H9 (cell line): ENCODE data around the gene CHRDL1. TPM values are rescaled to one million over a fixed set of nuclear protein-coding genes. Genes with fewer than 3 reads are reported as not detected.

Experiments
- DNase-seq: peaks from one replicate; pipeline ENCODE4 v3.0.0-alpha.2; 2017
- H2AFZ ChIP-seq: one replicate; pipeline ENCODE4 v1.6.1; 2013; ENCODE audit warnings: mild to moderate bottlenecking, low read length, control low read depth, moderate library complexity
- H2AK5ac ChIP-seq: 2 replicates; pipeline ENCODE4 v1.6.1; 2013; ENCODE audit warnings: low read length, control low read depth, mixed read lengths; ENCODE audit not compliant: insufficient read length
- H2BK120ac ChIP-seq: one replicate; pipeline ENCODE4 v1.6.1; 2013; ENCODE audit warnings: low read depth, mild to moderate bottlenecking, low read length, control low read depth, inconsistent platforms; ENCODE audit not compliant: poor library complexity, severe bottlenecking
- H2BK12ac ChIP-seq: 2 replicates; pipeline ENCODE4 v1.6.1; 2013; ENCODE audit warnings: low read length, control low read depth, mixed read lengths, low read depth; ENCODE audit not compliant: insufficient read length
- H2BK15ac ChIP-seq: 2 replicates; pipeline ENCODE4 v1.6.1; 2013; ENCODE audit warnings: low read depth, low read length, control low read depth
- H2BK20ac ChIP-seq: one replicate; pipeline ENCODE4 v1.6.1; 2013; ENCODE audit warnings: low read depth, mild to moderate bottlenecking, low read length, control low read depth, inconsistent platforms; ENCODE audit not compliant: poor library complexity, severe bottlenecking
- H2BK5ac ChIP-seq: 2 replicates; pipeline ENCODE4 v1.6.1; 2013; ENCODE audit warnings: low read length, control low read depth, mixed read lengths; ENCODE audit not compliant: insufficient read length
- H3K14ac ChIP-seq: 2 replicates; pipeline ENCODE4 v1.6.1; 2013; ENCODE audit warnings: low read length, control low read depth; ENCODE audit not compliant: insufficient read depth
- H3K18ac ChIP-seq: 2 replicates; pipeline ENCODE4 v1.6.1; 2013; ENCODE audit warnings: low read depth, mild to moderate bottlenecking, mixed read lengths, low read length, control low read depth; ENCODE audit not compliant: insufficient read length
- H3K23ac ChIP-seq: 2 replicates; pipeline ENCODE4 v1.6.1; 2013; ENCODE audit warnings: low read length, control low read depth, mixed read lengths, low read depth; ENCODE audit not compliant: insufficient read length
- H3K23me2 ChIP-seq: 2 replicates; pipeline ENCODE4 v1.6.1; 2013; ENCODE audit warnings: low read depth, mild to moderate bottlenecking, mixed read lengths, low read length, control low read depth; ENCODE audit not compliant: insufficient read length, poor library complexity, severe bottlenecking
- H3K27ac ChIP-seq: 2 replicates; pipeline ENCODE4 v1.5.1; 2013; ENCODE audit warnings: low read length, control low read depth, mixed read lengths, low read depth; ENCODE audit not compliant: insufficient read length
- H3K27me3 ChIP-seq: 2 replicates; pipeline ENCODE4 v1.6.1; 2013; ENCODE audit warnings: low read length, control low read depth, inconsistent platforms; ENCODE audit not compliant: insufficient read depth
- H3K4ac ChIP-seq: 2 replicates; pipeline ENCODE4 v1.6.1; 2013; ENCODE audit warnings: low read depth, mild to moderate bottlenecking, control low read depth, inconsistent platforms, low read length, moderate library complexity
- H3K4me1 ChIP-seq: 2 replicates; pipeline ENCODE4 v1.6.1; 2013; ENCODE audit warnings: low read length, control low read depth, inconsistent platforms; ENCODE audit not compliant: insufficient read depth
- H3K4me2 ChIP-seq: 2 replicates; pipeline ENCODE4 v1.6.1; 2013; ENCODE audit warnings: low read length, control low read depth, mixed read lengths; ENCODE audit not compliant: insufficient read length, insufficient read depth
- H3K56ac ChIP-seq: 2 replicates; pipeline ENCODE4 v1.6.1; 2013; ENCODE audit warnings: low read depth, mild to moderate bottlenecking, mixed read lengths, low read length, control low read depth; ENCODE audit not compliant: insufficient read length
- H3K79me1 ChIP-seq: 2 replicates; pipeline ENCODE4 v1.6.1; 2013; ENCODE audit warnings: low read depth, mild to moderate bottlenecking, moderate library complexity, low read length, control low read depth, inconsistent platforms; ENCODE audit not compliant: insufficient read depth, poor library complexity, severe bottlenecking
- H3K79me2 ChIP-seq: 2 replicates; pipeline ENCODE4 v1.6.1; 2013; ENCODE audit warnings: low read length, control low read depth, inconsistent platforms; ENCODE audit not compliant: insufficient read depth
- H3K9ac ChIP-seq: 2 replicates; pipeline ENCODE4 v1.6.1; 2013; ENCODE audit warnings: low read length, control low read depth, mixed read lengths; ENCODE audit not compliant: insufficient read length; ENCODE audit errors: extremely low read depth
- H3K9me3 ChIP-seq: one replicate; pipeline ENCODE4 v1.6.1; 2013; ENCODE audit warnings: low read depth, low read length, inconsistent platforms; ENCODE audit not compliant: control insufficient read depth
- H3T11ph ChIP-seq: one replicate; pipeline ENCODE4 v1.6.1; 2013; ENCODE audit warnings: mild to moderate bottlenecking, low read length, control low read depth, inconsistent platforms
- H4K20me1 ChIP-seq: one replicate; pipeline ENCODE4 v1.6.1; 2013; ENCODE audit not compliant: control insufficient read depth, insufficient read length, insufficient read depth
- H4K5ac ChIP-seq: 2 replicates; pipeline ENCODE4 v1.6.1; 2013; ENCODE audit warnings: low read depth, mild to moderate bottlenecking, mixed read lengths, low read length, control low read depth; ENCODE audit not compliant: insufficient read length
- H4K8ac ChIP-seq: replicated peaks from 2 replicates; pipeline ENCODE4 v1.6.1; 2013; ENCODE audit warnings: low read length, control low read depth, mixed read lengths, low read depth; ENCODE audit not compliant: insufficient read length
- H4K91ac ChIP-seq: 2 replicates; pipeline ENCODE4 v1.6.1; 2013; ENCODE audit warnings: low read depth, mild to moderate bottlenecking, moderate library complexity, mixed read lengths, low read length, control low read depth; ENCODE audit not compliant: insufficient read length
- H3K27ac Mint-ChIP-seq, 3 experiments: 2 replicates in 2 of 3; 3 replicates in 1 of 3; pipeline ENCODE4 v1.8.0; 2020 to 2021; ENCODE audit warnings: mixed read lengths in 3 of 3, mild to moderate bottlenecking in 1 of 3, moderate library complexity in 1 of 3
- H3K27me3 Mint-ChIP-seq: 2 replicates; pipeline ENCODE4 v1.8.0; 2021; ENCODE audit warnings: low read depth, mild to moderate bottlenecking, moderate library complexity, mixed read lengths
- H3K36me3 Mint-ChIP-seq, 3 experiments: 2 replicates in 2 of 3; 3 replicates in 1 of 3; pipeline ENCODE4 v1.8.0; 2020 to 2021; ENCODE audit warnings: low read depth in 3 of 3, mixed read lengths in 3 of 3; ENCODE audit not compliant: insufficient read depth in 1 of 3
- H3K4me1 Mint-ChIP-seq, 2 experiments: 2 replicates each; pipeline ENCODE4 v1.8.0; 2020; ENCODE audit warnings: mixed read lengths in 2 of 2
- H3K4me3 Mint-ChIP-seq, 2 experiments: 2 replicates in 1 of 2; 3 replicates in 1 of 2; pipeline ENCODE4 v1.8.0; 2020 to 2021; ENCODE audit warnings: mild to moderate bottlenecking in 2 of 2, mixed read lengths in 2 of 2, moderate library complexity in 1 of 2
- H3K9me3 Mint-ChIP-seq, 2 experiments: 2 replicates in 1 of 2; 3 replicates in 1 of 2; pipeline ENCODE4 v1.8.0; 2020; ENCODE audit warnings: mild to moderate bottlenecking in 2 of 2, mixed read lengths in 2 of 2, moderate library complexity in 1 of 2
- CTCF ChIP-seq: fragments of 200-600 bp; sonication (generic); conservative IDR thresholded peaks from 3 replicates; pipeline ENCODE4 v1.8.0; 2021; ENCODE audit warnings: antibody characterized with exemption, mild to moderate bottlenecking
- WGBS: extraction: QIAGEN DNeasy Blood & Tissue Kit; methylation state at CpG from one replicate; pipeline ENCODE4 v1.1.7; 2013; ENCODE audit warnings: missing lambda C conversion rate, low lambda C conversion rate, mixed read lengths; ENCODE audit not compliant: insufficient read length; ENCODE audit errors: extremely low coverage; 5-methylcytosine and 5-hydroxymethylcytosine counted together
- total RNA-seq: library from RNA; stranded (reverse); gene quantifications from 2 replicates; pipeline ENCODE4 v1.2.1, GENCODE V29; 2021

The CHRDL1 gene
- total RNA-seq, 1 experiment from 2014 or later, result 11.8 TPM

DNA sequence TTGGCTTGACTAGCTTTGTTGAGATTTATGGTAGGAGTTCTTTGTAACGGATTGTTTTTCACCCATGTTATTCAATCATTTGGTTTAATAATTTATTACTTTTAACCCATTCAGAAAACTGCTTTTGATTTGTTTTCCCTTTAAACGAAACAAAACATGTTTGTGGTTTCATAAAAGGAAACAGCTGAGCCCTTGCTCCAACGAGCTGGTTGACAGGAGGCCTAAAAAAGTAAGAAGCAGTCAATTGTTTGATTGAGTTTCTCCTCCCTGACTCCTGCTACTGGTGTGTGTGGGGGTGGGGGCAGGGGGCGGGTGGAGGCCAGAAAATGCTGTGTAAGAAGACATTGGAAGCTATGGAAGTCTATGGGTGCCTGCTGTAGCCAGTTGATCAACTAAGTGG is 102.8 kb downstream of the CHRDL1 start:
- Mint-ChIP-seq H3K27ac (no peak overlapping the region), H3K4me3 (no peak overlapping the region), H3K27me3 (no peaks in the 10 kb centered on the region), H3K36me3 (no peaks in the 10 kb centered on the region), H3K4me1 (peaks cover 0 to 3% of the 10 kb centered on the region in 2 experiments; a peak in 2 of 4 replicates), H3K9me3 (no peaks in the 10 kb centered on the region)
- Histone ChIP-seq H2BK120ac (no peak overlapping the region), H3K27ac (no peak overlapping the region), H3K14ac (no peak overlapping the region), H3K9ac (no peak overlapping the region), H3K79me2 (no peaks in the 10 kb centered on the region), H3K18ac (no peak overlapping the region), H2BK20ac (no peak overlapping the region), H4K8ac (no peak overlapping the region), H3K4me2 (no peak overlapping the region), H4K20me1 (no peaks in the 10 kb centered on the region), H3K23ac (no peak overlapping the region), H3K4ac (no peak overlapping the region), H2BK12ac (no peak overlapping the region), H3T11ph (no peak overlapping the region), H2BK5ac (no peak overlapping the region), H3K9me3 (no peaks in the 10 kb centered on the region), H3K23me2 (no peaks in the 10 kb centered on the region), H3K79me1 (no peaks in the 10 kb centered on the region), H2AFZ (no peak overlapping the region), H2BK15ac (no peak overlapping the region), H3K56ac (no peak overlapping the region), H4K91ac (no peak overlapping the region), H3K27me3 (no peaks in the 10 kb centered on the region), H4K5ac (no peak overlapping the region), H3K4me1 (peaks cover 3% of the 10 kb centered on the region; the same call in 1 of the 2 replicates), H2AK5ac (no peak overlapping the region)
- no peak for DNase-seq
- TF ChIP-seq CTCF, result no peak
- WGBS, result no CpG with 5 or more reads among the region's 4 CpGs
